Fibroblast of lung (primary cell): ENCODE measurements around the gene EFCAB6.

ENCODE experiments used
- CTCF ChIP-seq, 2 donors: IDR thresholded peaks in 1 of 2; conservative IDR thresholded peaks in 1 of 2; 1 replicate in 1 of 2; 2 replicates in 1 of 2; pipeline ENCODE4 v1.5.1; 2011 to 2012; ENCODE audit warnings: low read length in 2 of 2, control low read depth in 1 of 2, inconsistent platforms in 1 of 2, low read depth in 1 of 2, mild to moderate bottlenecking in 1 of 2
- EZH2 ChIP-seq: IDR thresholded peaks from 2 replicates; pipeline ENCODE4 v1.5.1; 2012; ENCODE audit warnings: low read length, control low read depth, mild to moderate bottlenecking; ENCODE audit errors: missing control alignments

DNA sequence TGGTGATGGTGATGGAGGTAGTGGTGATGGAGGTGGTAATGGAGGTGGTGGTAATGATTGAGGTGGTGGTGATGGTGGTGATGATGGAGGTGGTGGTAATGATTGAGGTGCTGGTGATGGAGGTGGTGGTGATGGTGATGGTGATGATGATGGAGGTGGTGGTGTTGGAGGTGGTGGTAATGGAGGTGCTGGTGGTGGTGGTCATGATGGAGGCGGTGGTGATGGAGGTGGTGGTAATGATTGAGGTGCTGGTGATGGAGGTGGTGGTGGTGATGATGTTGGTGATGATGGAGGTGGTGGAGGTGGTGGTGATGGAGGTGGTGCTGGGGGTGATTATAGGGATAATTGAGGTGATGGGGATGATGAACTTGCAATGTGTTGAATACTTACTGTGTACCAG is 320.4 kb downstream of the EFCAB6 start:
- TF ChIP-seq CTCF (conservative IDR thresholded peaks at IDR 0.05 in 1 of 2, IDR thresholded peaks at IDR 0.05 in 1 of 2; ENCODE audit: low read depth in 1 of 2, low read length in 2 of 2) = no peak
- TF ChIP-seq EZH2 = no peak
